B cell (primary cell): ENCODE measurements around the gene DCUN1D5. TPM values are rescaled to one million over a fixed set of nuclear protein-coding genes. Genes with fewer than 3 reads are reported as not detected.

Source experiments
- ATAC-seq: fragments of 200-7000 bp; cut with Tn5 transposase; one replicate; pipeline ENCODE4 v1.10.0; 2021; ENCODE audit warnings: low read depth, mild to moderate bottlenecking, moderate number of reproducible peaks, moderate library complexity
- CTCF ChIA-PET: fragments of 350-600 bp; sonication (Branson Sonifier 250); formaldehyde crosslinking; loops from one replicate; lab custom pipeline; 2021; ENCODE audit warnings: antibody characterized with exemption, inconsistent platforms; lab: Charles Lee
- POLR2A ChIA-PET: fragments of 350-600 bp; sonication (Branson Sonifier 250); formaldehyde crosslinking; loops from one replicate; lab custom pipeline; 2021; ENCODE audit warnings: antibody characterized with exemption; lab: Charles Lee
- DNase-seq: peaks from one replicate; pipeline ENCODE4 v3.0.0; 2013
- H2AFZ ChIP-seq: 2 replicates; pipeline ENCODE4 v1.6.1; 2012; ENCODE audit warnings: mild to moderate bottlenecking, low read depth, low read length; ENCODE audit not compliant: insufficient read depth, poor library complexity, severe bottlenecking
- H3K27ac ChIP-seq, 2 donors: 1 replicate in 1 of 2; 2 replicates in 1 of 2; pipeline ENCODE4 v1.5.1; 2012 to 2013; ENCODE audit warnings: low read length in 2 of 2, mild to moderate bottlenecking in 2 of 2, moderate library complexity in 1 of 2
- H3K27me3 ChIP-seq, 4 experiments: fragments of 200-600 bp in 1 of 4; sonication (generic) in 1 of 4; replicated peaks in 1 of 4; 1 replicate in 2 of 4; 2 replicates in 2 of 4; pipeline versions ENCODE4 v1.6.1 to v1.7.0; 2013 to 2016; ENCODE audit warnings: low read length in 3 of 4, mild to moderate bottlenecking in 2 of 4, mixed read lengths in 1 of 4, moderate library complexity in 1 of 4; ENCODE audit not compliant: insufficient read depth in 4 of 4, control insufficient read depth in 3 of 4; ENCODE audit errors: control extremely low read depth in 1 of 4
- H3K36me3 ChIP-seq, 2 experiments: replicated peaks in 1 of 2; 1 replicate in 1 of 2; 2 replicates in 1 of 2; pipeline versions ENCODE4 v1.6.1 to v1.7.1; 2013; ENCODE audit warnings: low read length in 1 of 2; ENCODE audit not compliant: insufficient read depth in 2 of 2, control insufficient read depth in 1 of 2; ENCODE audit errors: control extremely low read depth in 1 of 2, extremely low read depth in 1 of 2
- H3K4me1 ChIP-seq, 2 donors: fragments of 200-600 bp in 1 of 2; sonication (generic) in 1 of 2; 1 replicate in 1 of 2; 2 replicates in 1 of 2; pipeline versions ENCODE4 v1.5.1 to v1.6.1; 2013 to 2017; ENCODE audit warnings: low read length in 2 of 2; ENCODE audit not compliant: control insufficient read depth in 2 of 2, insufficient read depth in 2 of 2
- H3K4me2 ChIP-seq: replicated peaks from 2 replicates; pipeline ENCODE3; 2012; ENCODE audit warnings: mild to moderate bottlenecking, low read depth, low read length; ENCODE audit not compliant: poor library complexity, severe bottlenecking
- H3K4me3 ChIP-seq, 5 experiments: fragments of 200-600 bp in 1 of 5; sonication (generic) in 1 of 5; 1 replicate in 3 of 5; 2 replicates in 2 of 5; pipeline versions ENCODE4 v1.5.1 to v1.7.0; 2011 to 2016; ENCODE audit warnings: low read length in 4 of 5, mild to moderate bottlenecking in 4 of 5, low read depth in 2 of 5, control low read depth in 1 of 5, moderate library complexity in 1 of 5; ENCODE audit not compliant: insufficient read depth in 1 of 5; ENCODE audit errors: control extremely low read depth in 1 of 5, extremely low read depth in 1 of 5
- H3K79me2 ChIP-seq: fragments of 200-600 bp; sonication (generic); one replicate; pipeline ENCODE4 v1.6.0; 2016; ENCODE audit warnings: low read length; ENCODE audit not compliant: control insufficient read depth, insufficient read depth
- H3K9ac ChIP-seq: fragments of 200-600 bp; sonication (generic); 2 replicates; pipeline ENCODE4 v1.6.1; 2017; ENCODE audit warnings: mild to moderate bottlenecking, low read length, moderate library complexity
- H3K9me3 ChIP-seq, 3 donors: one replicate each; pipeline versions ENCODE4 v1.6.1 to v1.7.1; 2013; ENCODE audit warnings: low read length in 2 of 3; ENCODE audit not compliant: control insufficient read depth in 2 of 3, insufficient read depth in 1 of 3; ENCODE audit errors: control extremely low read depth in 1 of 3
- H4K20me1 ChIP-seq: 2 replicates; pipeline ENCODE4 v1.6.0; 2012; ENCODE audit warnings: mild to moderate bottlenecking, low read length; ENCODE audit not compliant: insufficient read depth, control insufficient read depth, poor library complexity, severe bottlenecking
- H3K27ac Mint-ChIP-seq: one replicate; pipeline ENCODE4 v1.8.0; 2021; ENCODE audit warnings: mixed read lengths
- H3K27me3 Mint-ChIP-seq: one replicate; pipeline ENCODE4 v1.8.0; 2021; ENCODE audit warnings: mixed read lengths
- H3K4me1 Mint-ChIP-seq: one replicate; pipeline ENCODE4 v1.8.0; 2021; ENCODE audit warnings: mixed read lengths
- H3K4me3 Mint-ChIP-seq: one replicate; pipeline ENCODE4 v1.8.0; 2021; ENCODE audit warnings: mixed read lengths
- H3K9me3 Mint-ChIP-seq: one replicate; pipeline ENCODE4 v1.8.0; 2022; ENCODE audit warnings: mixed read lengths; ENCODE audit not compliant: insufficient read depth
- CTCF ChIP-seq: fragments of 200-600 bp; IDR thresholded peaks from one replicate; pipeline ENCODE4 v1.8.0; 2022; ENCODE audit warnings: antibody characterized with exemption, mild to moderate bottlenecking
- EZH2 ChIP-seq: IDR thresholded peaks from 2 replicates; pipeline ENCODE4 v1.6.1; 2012; ENCODE audit warnings: borderline replicate concordance, low read depth, mild to moderate bottlenecking, moderate library complexity, low read length; ENCODE audit not compliant: insufficient read depth, poor library complexity, severe bottlenecking
- WGBS: methylation state at CpG from one replicate; pipeline ENCODE4 v1.1.5; 2013; ENCODE audit warnings: missing lambda C conversion rate; ENCODE audit not compliant: insufficient coverage; 5-methylcytosine and 5-hydroxymethylcytosine counted together
- intact Hi-C: fragments of 100-400 bp; cut with micrococcal nuclease; formaldehyde crosslinking; loops from one replicate; pipeline ENCODE4 v1.10.0; 2022
- polyA plus RNA-seq: library from polyadenylated mRNA; depleted of rRNA; stranded (reverse); fragments of >200 nt; gene quantifications from 2 replicates; pipeline ENCODE4 v1.2.3, GENCODE V29; 2012
- total RNA-seq, 2 donors: library from RNA; stranded (reverse); fragments of 120-200 nt in 1 of 2; gene quantifications; 1 replicate in 1 of 2; 2 replicates in 1 of 2; pipeline versions ENCODE4 v1.2.3 to v1.2.4, GENCODE V29; 2013 to 2022

Gene DCUN1D5
- total and polyA plus RNA-seq, 2 donors (not counting 1 experiment from before 2014, with no cell fraction given) = 11.9 to 14.2 TPM

DNA sequence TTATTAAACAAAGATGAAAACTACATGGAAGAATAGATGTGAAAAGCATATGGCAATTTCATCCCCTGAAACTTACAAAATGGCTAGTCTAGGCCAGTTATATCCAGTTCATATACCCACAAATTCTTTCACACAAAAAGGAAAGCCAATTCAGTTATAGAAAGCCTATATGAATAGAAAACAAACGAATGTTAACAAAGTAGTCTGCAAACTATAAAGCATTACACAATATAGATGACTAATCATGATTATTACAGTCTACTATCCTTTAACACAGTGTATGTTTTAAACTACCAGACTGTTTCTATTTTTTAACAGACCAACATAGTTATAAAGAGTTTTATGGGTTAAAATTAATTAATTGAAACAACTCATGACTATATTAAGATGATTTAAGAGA is 12.1 kb downstream of the DCUN1D5 start:
- no peaks in the 10 kb centered on the region for H3K9me3 Mint-ChIP-seq
- no peak overlapping the region for H3K27ac Mint-ChIP-seq
- ChIA-PET CTCF (no interaction called here), POLR2A (no interaction called here)
- intact Hi-C loops = no loop called here
- Histone ChIP-seq H3K27me3 (no peaks in the 10 kb centered on the region), H3K79me2 (peaks cover under 1% of the 10 kb centered on the region), H3K4me3 (no peak overlapping the region), H3K4me2 (no peak overlapping the region), H3K9me3 (no peaks in the 10 kb centered on the region), H2AFZ (no peak overlapping the region), H3K36me3 (peaks cover 9 to 40% of the 10 kb centered on the region in 2 experiments), H4K20me1 (no peaks in the 10 kb centered on the region), H3K27ac (no peak overlapping the region), H3K9ac (no peak overlapping the region), H3K4me1 (no peaks in the 10 kb centered on the region)
- TF ChIP-seq EZH2 (no peak), CTCF (no peak)
- DNase-seq (no peak), ATAC-seq (no peak)
- H3K27me3 Mint-ChIP-seq = no peaks in the 10 kb centered on the region
- WGBS = no CpG with 5 or more reads among the region's 1 CpG
- H3K4me1 Mint-ChIP-seq = peaks cover 8% of the 10 kb centered on the region
- no peak overlapping the region for H3K4me3 Mint-ChIP-seq

DNA sequence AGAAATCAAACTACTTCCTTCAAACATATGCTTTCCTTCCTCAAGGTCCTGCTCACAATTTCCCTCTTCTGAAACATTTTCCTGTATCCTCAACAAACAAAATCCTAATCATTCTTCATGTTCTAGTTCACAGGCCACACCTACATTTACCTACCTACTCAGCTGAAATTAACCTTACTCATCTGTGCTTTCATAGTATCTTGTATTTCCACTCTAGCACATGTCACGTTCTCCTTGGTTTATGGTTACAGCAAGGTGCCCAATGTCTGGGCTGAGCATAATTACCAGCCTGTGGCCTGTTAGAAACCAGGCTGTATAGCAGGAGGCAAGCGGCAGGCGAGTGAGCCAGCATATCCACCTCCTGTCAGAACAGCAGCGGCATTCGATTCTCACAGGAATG is 13.2 kb downstream of the DCUN1D5 start:
- no peak overlapping the region for H3K4me3 Mint-ChIP-seq
- Histone ChIP-seq H3K9ac (no peak overlapping the region), H3K4me3 (no peak overlapping the region), H3K4me1 (no peaks in the 10 kb centered on the region), H3K4me2 (no peak overlapping the region), H2AFZ (no peak overlapping the region), H3K27ac (no peak overlapping the region), H4K20me1 (no peaks in the 10 kb centered on the region), H3K36me3 (peaks cover 9 to 40% of the 10 kb centered on the region in 2 experiments), H3K9me3 (no peaks in the 10 kb centered on the region), H3K27me3 (no peaks in the 10 kb centered on the region), H3K79me2 (no peaks in the 10 kb centered on the region)
- H3K4me1 Mint-ChIP-seq = peaks cover 8% of the 10 kb centered on the region
- 94% methylated on average over 5 of the region's 5 CpGs for WGBS
- no peak for TF ChIP-seq CTCF
- TF ChIP-seq EZH2 = no peak
- intact Hi-C loops = no loop called here
- DNase-seq = no peak
- no peak overlapping the region for H3K27ac Mint-ChIP-seq
- H3K9me3 Mint-ChIP-seq = no peaks in the 10 kb centered on the region
- CTCF ChIA-PET = no interaction called here
- H3K27me3 Mint-ChIP-seq = no peaks in the 10 kb centered on the region
- no peak for ATAC-seq
- POLR2A ChIA-PET = no interaction called here
